ENCODE results near the gene ARFGEF2. TPM values are rescaled to one million over a fixed set of nuclear protein-coding genes. Genes with fewer than 3 reads are reported as not detected.

Gene ARFGEF2
- total RNA-seq, 4 donors from 2014 or later, result 29.9 to 84.7 (median 39.1) TPM

GRCh38 chr20:48953653-48954052 lies 32.1 kb downstream of the ARFGEF2 start:
- DNase-seq (ENCODE audit: low spot score in 2 of 2), result no peak
- Histone ChIP-seq H3K27me3 (no peaks in the 10 kb centered on the region), H3K36me3 (peaks cover 87% of the 10 kb centered on the region), H3K4me1 (no peaks in the 10 kb centered on the region), H3K9me3 (no peaks in the 10 kb centered on the region), H3K4me3 (no peak overlapping the region), H3K27ac (no peak overlapping the region)
- no peak for TF ChIP-seq EP300 (IDR thresholded peaks at IDR 0.05)
- TF ChIP-seq POLR2A (IDR thresholded peaks at IDR 0.05), result no peak
- no peak for TF ChIP-seq POLR2AphosphoS5 (IDR thresholded peaks at IDR 0.05)
- no peak for TF ChIP-seq CTCF (IDR thresholded peaks at IDR 0.05)
- 96% methylated on average over 6 of the region's 6 CpGs for WGBS

- no peak for DNase-seq (ENCODE audit: low spot score in 2 of 2)
- no peak for TF ChIP-seq CTCF (IDR thresholded peaks at IDR 0.05)
- TF ChIP-seq POLR2A (IDR thresholded peaks at IDR 0.05), result no peak
- no peak for TF ChIP-seq EP300 (IDR thresholded peaks at IDR 0.05)
- no peak for TF ChIP-seq POLR2AphosphoS5 (IDR thresholded peaks at IDR 0.05)
- H3K4me1 ChIP-seq, result no peaks in the 10 kb centered on the region
- no peaks in the 10 kb centered on the region for H3K27me3 ChIP-seq
- peaks cover 85% of the 10 kb centered on the region for H3K36me3 ChIP-seq
- H3K27ac ChIP-seq, result no peak overlapping the region
- H3K4me3 ChIP-seq, result no peak overlapping the region
- 98% methylated on average over 4 of the region's 4 CpGs for WGBS
- no peaks in the 10 kb centered on the region for H3K9me3 ChIP-seq
Measured at GRCh38 chr20:48956052-48956451, 34.5 kb downstream of the ARFGEF2 start.

GRCh38 chr20:48957053-48957481 lies 35.6 kb downstream of the ARFGEF2 start:
- TF ChIP-seq EP300 (IDR thresholded peaks at IDR 0.05), result no peak
- no peak for TF ChIP-seq CTCF (IDR thresholded peaks at IDR 0.05)
- no peak for TF ChIP-seq POLR2A (IDR thresholded peaks at IDR 0.05)
- TF ChIP-seq POLR2AphosphoS5 (IDR thresholded peaks at IDR 0.05), result no peak
- Histone ChIP-seq H3K9me3 (no peaks in the 10 kb centered on the region), H3K4me1 (no peaks in the 10 kb centered on the region), H3K36me3 (peaks cover 78% of the 10 kb centered on the region), H3K27ac (no peak overlapping the region), H3K27me3 (no peaks in the 10 kb centered on the region), H3K4me3 (no peak overlapping the region)
- DNase-seq (ENCODE audit: low spot score in 2 of 2), result no peak
- 0% methylated on average over 2 of the region's 2 CpGs for WGBS

GRCh38 chr20:48957533-48957932 lies 36.0 kb downstream of the ARFGEF2 start:
- Histone ChIP-seq H3K9me3 (no peaks in the 10 kb centered on the region), H3K36me3 (peaks cover 73% of the 10 kb centered on the region), H3K27ac (no peak overlapping the region), H3K4me1 (no peaks in the 10 kb centered on the region), H3K27me3 (no peaks in the 10 kb centered on the region), H3K4me3 (no peak overlapping the region)
- no peak for TF ChIP-seq POLR2AphosphoS5 (IDR thresholded peaks at IDR 0.05)
- no peak for TF ChIP-seq EP300 (IDR thresholded peaks at IDR 0.05)
- no peak for TF ChIP-seq CTCF (IDR thresholded peaks at IDR 0.05)
- no peak for TF ChIP-seq POLR2A (IDR thresholded peaks at IDR 0.05)
- 73% methylated on average over 2 of the region's 2 CpGs for WGBS
- no peak for DNase-seq (ENCODE audit: low spot score in 2 of 2)

- no peaks in the 10 kb centered on the region for H3K27me3 ChIP-seq
- no peak overlapping the region for H3K27ac ChIP-seq
- H3K4me1 ChIP-seq, result peaks cover 3% of the 10 kb centered on the region
- no peak for DNase-seq (ENCODE audit: low spot score in 2 of 2)
- TF ChIP-seq POLR2A (IDR thresholded peaks at IDR 0.05) (no peak), EP300 (IDR thresholded peaks at IDR 0.05) (no peak), POLR2AphosphoS5 (IDR thresholded peaks at IDR 0.05) (no peak), CTCF (IDR thresholded peaks at IDR 0.05) (no peak)
- H3K36me3 ChIP-seq, result peaks cover 61% of the 10 kb centered on the region
- no peak overlapping the region for H3K4me3 ChIP-seq
- no peaks in the 10 kb centered on the region for H3K9me3 ChIP-seq
- WGBS, result 92% methylated on average over 2 of the region's 2 CpGs
Measured at GRCh38 chr20:48958743-48959142, 37.2 kb downstream of the ARFGEF2 start.
